ENCODE data around the gene GPALPP1. TPM values are rescaled to one million over a fixed set of nuclear protein-coding genes. Genes with fewer than 3 reads are reported as not detected.

The GPALPP1 gene, protein sequence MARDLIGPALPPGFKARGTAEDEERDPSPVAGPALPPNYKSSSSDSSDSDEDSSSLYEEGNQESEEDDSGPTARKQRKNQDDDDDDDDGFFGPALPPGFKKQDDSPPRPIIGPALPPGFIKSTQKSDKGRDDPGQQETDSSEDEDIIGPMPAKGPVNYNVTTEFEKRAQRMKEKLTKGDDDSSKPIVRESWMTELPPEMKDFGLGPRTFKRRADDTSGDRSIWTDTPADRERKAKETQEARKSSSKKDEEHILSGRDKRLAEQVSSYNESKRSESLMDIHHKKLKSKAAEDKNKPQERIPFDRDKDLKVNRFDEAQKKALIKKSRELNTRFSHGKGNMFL
- total RNA-seq, result 21.4 and 27.5 TPM in 2 replicates

DNA sequence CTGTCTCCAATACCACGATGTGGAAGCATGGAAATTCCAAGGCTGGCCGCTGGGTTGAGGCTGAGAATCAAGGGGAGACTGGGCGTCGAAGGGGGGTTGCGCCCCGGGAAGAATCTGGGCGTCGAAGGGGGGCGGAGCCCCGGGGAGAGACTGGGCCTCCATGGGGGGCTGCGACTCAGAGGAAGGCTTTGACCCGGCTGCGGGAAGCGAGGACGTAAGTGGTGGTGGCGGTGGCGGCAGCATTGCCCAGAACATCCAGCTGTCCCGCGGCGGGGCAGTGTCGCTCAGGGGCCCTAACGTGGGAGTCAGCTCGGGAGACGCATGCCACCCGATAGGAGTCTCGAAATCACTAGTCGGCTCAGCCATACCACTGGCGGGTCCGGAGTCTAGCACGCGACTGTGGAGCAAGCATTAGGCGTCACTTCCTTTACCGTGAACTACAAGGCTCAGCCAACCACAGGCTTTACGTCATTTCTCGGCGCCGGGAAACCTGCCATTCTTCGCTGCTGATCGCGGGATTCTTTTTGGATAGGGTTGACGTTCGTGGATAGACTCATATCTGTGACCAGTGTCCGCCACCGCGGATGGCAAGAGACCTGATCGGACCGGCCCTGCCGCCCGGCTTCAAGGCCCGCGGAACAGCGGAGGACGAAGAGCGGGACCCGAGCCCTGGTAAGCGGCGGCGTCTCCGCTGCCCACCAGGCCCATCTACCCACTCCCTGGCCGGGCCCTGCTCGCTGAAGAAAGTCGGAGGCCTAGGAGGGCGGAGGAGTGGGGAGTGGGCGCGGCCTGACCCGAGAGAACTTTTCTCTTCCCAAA is at the start of gene GPALPP1, which contains the start of gene NUFIP1:
GPALPP1 (plus strand) TSS at position 468 of the 819 bp plus-strand sequence; CDS start at position 585, 117 bp downstream.
NUFIP1 (minus strand) TSS at position 401 of the 819 bp plus-strand sequence; CDS start at position 366, 35 bp downstream.

Small RNA genes within 50 kb of the gene (small RNA-seq; reads per million reads assigned to genes)
- not detected for gene RN7SL49P (ENCODE audit: low replicate concordance)

Other genes with a start within 250 kb of the GPALPP1 start
- gene NUFIP1, start 67 bp upstream of the GPALPP1 start, total RNA-seq, result 2.7 and 3.3 TPM in 2 replicates
- gene GTF2F2, start 131.0 kb downstream of the GPALPP1 start, total RNA-seq, result 18.8 and 21.9 TPM in 2 replicates
- gene KCTD4, start 211.5 kb downstream of the GPALPP1 start, total RNA-seq, result 0.29 TPM in 1 of 2 replicates, not detected in the other

Measured in placental pericyte (primary cell).